ENCODE measurements around the gene TMEM79.

Gene TMEM79

GRCh38 chr1:156260896-156261295, 23.2 kb upstream of the TMEM79 start:
- intact Hi-C loops (cut with DNase I): no loop called here

DNA sequence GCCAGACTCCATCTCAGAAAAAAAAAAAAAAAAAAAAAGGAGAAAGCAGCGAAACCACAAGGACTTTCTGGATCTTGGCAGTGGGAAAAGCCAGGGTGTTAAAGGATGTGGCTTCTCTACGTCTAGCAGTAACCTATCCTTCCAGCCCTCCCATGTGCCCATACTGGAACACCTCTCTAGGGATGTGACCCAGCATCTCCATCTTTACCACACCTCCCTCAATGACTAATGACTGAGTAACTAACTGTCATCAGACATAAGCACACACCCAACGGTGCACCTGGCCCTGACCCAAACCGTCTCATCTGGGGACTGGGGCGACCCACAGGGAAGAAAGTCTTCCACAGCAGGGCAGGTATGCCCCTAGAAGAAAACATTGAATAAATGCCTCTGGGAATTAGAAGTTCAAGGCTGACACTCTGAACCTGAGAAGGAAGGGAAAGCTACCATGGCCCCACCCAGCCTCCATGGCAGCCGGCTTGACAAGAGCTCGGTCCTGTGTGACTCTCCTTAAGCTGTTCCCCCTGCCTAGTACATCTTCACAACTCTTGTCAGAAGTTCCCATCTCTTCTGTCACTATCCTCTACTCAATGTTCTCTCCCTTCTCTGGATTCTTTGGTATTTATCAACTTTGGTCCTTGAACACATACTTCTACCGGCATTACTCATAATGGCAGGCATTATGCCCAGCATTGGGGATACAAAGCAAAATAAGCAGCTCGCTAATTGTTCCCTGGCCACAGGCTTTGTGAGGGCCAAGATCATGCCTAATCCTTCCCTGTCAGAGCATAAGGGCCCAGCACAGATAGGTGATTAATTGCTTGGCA, 21.5 kb upstream of the TMEM79 start:
- intact Hi-C loops (cut with DNase I): no loop called here
- DNase-seq: no peak

More at GRCh38 chr1:156260896-156261295, 23.2 kb upstream of the TMEM79 start:
- DNase-seq: peak in 18 of 42 donors; percentile 33 to 79 (median 61)

GRCh38 chr1:156263288-156263655, 20.9 kb upstream of the TMEM79 start:
- DNase-seq: no peak
- intact Hi-C loops (cut with DNase I): no loop called here

GRCh38 chr1:156266051-156266450, 18.1 kb upstream of the TMEM79 start:
- intact Hi-C loops (cut with DNase I): no loop called here
- DNase-seq: no peak

DNA sequence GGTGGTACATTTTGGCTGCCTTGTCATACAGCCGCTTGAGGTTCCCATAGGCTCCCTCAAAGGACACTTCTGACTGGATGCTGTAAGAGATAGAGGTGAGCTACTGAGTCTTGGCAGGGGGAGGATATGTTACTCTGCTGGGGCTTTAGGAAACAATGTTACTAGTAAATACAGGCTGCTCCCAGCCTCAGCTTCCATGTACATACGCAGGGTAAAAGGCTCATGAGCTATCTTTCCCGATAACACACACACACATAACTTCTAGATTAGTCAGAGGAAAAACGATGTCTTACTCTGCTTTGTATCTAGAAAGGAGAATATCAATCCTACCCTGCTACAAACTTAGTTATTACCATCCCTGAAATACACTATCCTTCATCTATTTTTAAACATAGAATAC, 15.8 kb upstream of the TMEM79 start:
- intact Hi-C loops (cut with DNase I): no loop called here
- no peak for DNase-seq

DNA sequence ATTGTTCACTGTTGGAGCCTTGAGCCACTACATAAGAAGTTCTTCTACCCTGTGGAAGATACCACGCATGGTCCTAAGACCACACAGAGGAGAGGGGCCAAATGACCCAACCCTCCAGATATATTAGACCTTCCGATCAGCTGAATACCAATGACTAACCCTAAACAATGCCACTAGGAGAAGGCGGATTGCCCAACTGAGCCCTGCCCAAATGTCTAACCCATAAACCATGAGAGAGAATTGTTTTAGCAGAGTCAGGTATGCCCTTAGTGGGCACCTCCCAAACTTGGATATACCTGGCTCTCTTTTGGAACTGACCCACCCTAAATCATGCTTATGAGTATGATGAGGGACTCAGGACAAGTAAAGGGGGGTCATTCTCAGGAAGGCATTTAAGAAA, 13.8 kb upstream of the TMEM79 start:
- intact Hi-C loops (cut with DNase I): no loop called here
- DNase-seq: no peak

GRCh38 chr1:156276532-156276931, 7.6 kb upstream of the TMEM79 start:
- intact Hi-C loops (cut with DNase I): no loop called here
- no peak for DNase-seq

GRCh38 chr1:156276966-156277381, 7.2 kb upstream of the TMEM79 start:
- no peak for DNase-seq
- intact Hi-C loops (cut with DNase I): no loop called here

GRCh38 chr1:156279837-156280236, 4.3 kb upstream of the TMEM79 start:
- DNase-seq: no peak
- intact Hi-C loops (cut with DNase I): no loop called here

DNA sequence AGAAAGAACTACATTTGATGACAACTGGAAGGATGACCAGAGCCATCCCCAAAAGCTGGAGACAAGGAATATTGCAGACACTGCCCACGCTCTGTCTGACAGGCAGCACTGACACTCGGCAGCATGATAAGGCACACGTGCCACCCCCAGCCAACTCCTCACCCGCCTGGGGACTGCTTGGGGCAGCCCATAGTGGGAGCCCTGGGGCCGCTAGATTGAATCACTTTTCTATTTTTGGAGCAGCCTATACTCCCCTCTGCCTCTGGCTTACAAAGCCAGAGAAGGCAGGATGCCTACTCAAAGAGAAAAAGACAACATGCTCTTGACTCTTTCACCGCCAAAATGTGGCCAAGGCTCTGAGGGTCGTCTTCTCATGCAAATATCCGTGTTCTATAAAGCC, 2.8 kb upstream of the TMEM79 start:
- intact Hi-C loops (cut with DNase I): no loop called here
- DNase-seq: peak in 9 of 42 donors; percentile 13 to 47 (median 30)

- peak in 33 of 42 donors; percentile 16 to 77 (median 42) for DNase-seq
Measured at GRCh38 chr1:156281693-156282478, 2.2 kb upstream of the TMEM79 start.

GRCh38 chr1:156282479-156283222, 1.5 kb upstream of the TMEM79 start, which contains the start of gene SMG5:
TSS of gene SMG5 (minus strand) at chr1:156282825. CDS start at chr1:156282680, 145 bp downstream.
- intact Hi-C loops (cut with DNase I): loop anchor here (2.0 kb wide), 1 partner anchor 56 kb away; the partner anchor contains the start of genes CCT3 and TSACC
- DNase-seq: peak; percentile 88 to 99 (median 96)

More at GRCh38 chr1:156281693-156282478, 2.2 kb upstream of the TMEM79 start:
- intact Hi-C loops (cut with DNase I): loop anchor here (2.0 kb wide), 1 partner anchor 57 kb away; the partner anchor contains the start of genes CCT3 and TSACC

DNA sequence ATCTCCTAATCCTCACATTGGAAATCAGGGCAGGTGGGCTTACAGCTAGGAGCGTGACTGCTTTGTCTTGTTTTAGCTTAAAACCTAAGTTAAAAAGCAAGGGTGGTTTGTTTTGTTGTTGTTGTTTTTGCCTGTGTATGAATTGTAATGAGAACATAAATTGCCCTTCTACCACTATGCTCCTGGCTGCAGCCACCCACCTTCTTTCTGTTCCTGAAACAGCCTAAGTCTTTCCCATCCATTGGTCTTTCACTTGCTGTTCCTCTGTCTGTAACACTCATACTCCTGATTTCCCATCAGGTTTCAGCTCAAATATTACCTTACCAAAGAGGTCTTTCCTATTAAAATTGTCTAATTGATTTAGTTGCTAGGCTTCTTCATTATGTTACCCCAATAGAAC, 604 bp upstream of the TMEM79 start:
- intact Hi-C loops (cut with DNase I): loop anchor here (2.0 kb wide), 1 partner anchor 55 kb away; the partner anchor contains the start of genes CCT3 and TSACC
- DNase-seq: no peak

- DNase-seq: no peak
- intact Hi-C loops (cut with DNase I): no loop called here
Measured at GRCh38 chr1:156284757-156285156, 632 bp downstream of the TMEM79 start.

DNA sequence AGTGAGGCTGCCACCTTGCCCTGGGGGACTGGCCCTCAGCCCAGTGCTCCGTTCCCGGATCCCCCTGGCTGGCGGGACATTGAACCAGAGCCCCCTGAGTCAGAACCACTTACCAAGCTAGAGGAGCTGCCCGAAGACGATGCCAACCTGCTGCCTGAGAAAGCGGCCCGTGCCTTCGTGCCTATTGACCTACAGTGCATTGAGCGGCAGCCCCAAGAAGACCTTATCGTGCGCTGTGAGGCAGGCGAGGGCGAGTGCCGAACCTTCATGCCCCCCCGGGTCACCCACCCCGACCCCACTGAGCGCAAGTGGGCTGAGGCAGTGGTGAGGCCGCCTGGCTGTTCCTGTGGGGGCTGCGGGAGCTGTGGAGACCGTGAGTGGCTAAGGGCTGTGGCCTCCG, 1.3 kb downstream of the TMEM79 start:
- DNase-seq: no peak
- intact Hi-C loops (cut with DNase I): no loop called here

- intact Hi-C loops (cut with DNase I): no loop called here
- DNase-seq: no peak
Measured at GRCh38 chr1:156286061-156286460, 1.9 kb downstream of the TMEM79 start.

- intact Hi-C loops (cut with DNase I): no loop called here
- no peak for DNase-seq
Measured at GRCh38 chr1:156289857-156290256, 5.7 kb downstream of the TMEM79 start.

GRCh38 chr1:156291226-156292061, 7.3 kb downstream of the TMEM79 start:
- intact Hi-C loops (cut with DNase I): no loop called here
- DNase-seq: peak; percentile 71 to 94 (median 87)

Data from head of caudate nucleus (tissue), 42 donors.